Activated CD4-positive, alpha-beta T cell treated with anti-CD3 and anti-CD28 coated beads, Interleukin-2, amount 50 U/mL, for 24 hours (primary cell): ENCODE data around the gene PDCD5.
"Not testable (repeated sequence)": the region's sequence is repeated elsewhere in the genome, so short reads cannot be mapped to it uniquely, and the experiment has no call there.

Experiments
- DNase-seq, 2 donors: peaks; one replicate each; pipeline ENCODE4 v3.0.0-alpha.2; 2020; ENCODE audit warnings: low read depth in 1 of 2, low spot score in 1 of 2

The PDCD5 gene

GRCh38 chr19:32580901-32581704 is at the start of gene PDCD5:
Gene PDCD5 (plus strand): TSS chr19:32581190. CDS start chr19:32581262, 72 bp downstream.
- peak; percentile 94 for DNase-seq

GRCh38 chr19:32532233-32532632 is 48.8 kb upstream of the PDCD5 start:
- no peak for DNase-seq

DNA sequence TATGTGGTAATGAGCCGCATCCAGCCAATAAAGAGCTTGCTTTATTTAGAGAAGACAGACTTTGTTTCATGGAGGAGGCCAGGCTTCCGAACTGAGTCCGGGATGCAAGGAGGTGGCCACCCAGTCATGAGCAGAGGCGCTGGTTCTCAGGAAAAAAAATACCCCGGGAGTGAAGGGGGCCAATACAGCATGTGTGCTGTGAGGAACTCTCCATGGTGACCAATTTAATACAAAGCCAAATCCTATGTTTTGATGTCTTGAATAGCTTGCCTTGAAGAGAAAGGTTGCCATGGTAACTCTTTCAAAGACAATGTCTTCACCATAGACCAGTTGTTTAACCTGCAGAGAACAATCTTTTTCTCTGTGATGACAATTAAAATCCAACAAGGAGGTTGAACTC is 43.4 kb upstream of the PDCD5 start:
- DNase-seq, result no peak

DNA sequence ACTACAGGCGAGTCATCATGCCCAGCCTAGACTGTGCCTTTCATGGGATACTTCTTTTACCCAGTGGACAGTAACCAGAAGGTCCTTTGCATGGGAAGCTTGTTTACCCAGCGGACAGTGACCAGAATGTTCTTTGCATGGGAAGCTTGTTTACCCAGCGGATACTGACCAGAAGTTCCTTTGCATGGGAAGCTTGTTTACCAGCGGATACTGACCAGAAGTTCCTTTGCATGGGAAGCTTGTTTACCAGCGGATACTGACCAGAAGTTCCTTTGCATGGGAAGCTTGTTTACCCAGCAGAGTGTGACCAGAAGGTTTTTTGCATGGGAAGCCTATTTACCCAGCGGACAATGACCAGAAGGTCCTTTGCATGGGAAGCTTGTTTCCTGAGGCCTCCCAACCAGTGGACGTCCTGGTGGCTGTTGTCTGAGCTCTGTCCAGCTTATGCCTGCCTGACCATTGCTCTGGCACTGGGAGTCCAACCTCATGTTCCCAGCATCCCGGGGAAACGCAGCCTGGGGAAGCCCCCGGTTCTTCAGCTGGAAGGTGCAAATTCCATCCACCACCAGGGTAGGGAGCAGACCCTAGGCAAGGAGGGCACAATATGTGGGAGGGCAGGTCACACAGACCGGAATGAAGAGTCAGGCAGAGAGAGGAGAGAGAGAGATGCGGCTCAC is 41.6 kb upstream of the PDCD5 start:
- no peak for DNase-seq

DNA sequence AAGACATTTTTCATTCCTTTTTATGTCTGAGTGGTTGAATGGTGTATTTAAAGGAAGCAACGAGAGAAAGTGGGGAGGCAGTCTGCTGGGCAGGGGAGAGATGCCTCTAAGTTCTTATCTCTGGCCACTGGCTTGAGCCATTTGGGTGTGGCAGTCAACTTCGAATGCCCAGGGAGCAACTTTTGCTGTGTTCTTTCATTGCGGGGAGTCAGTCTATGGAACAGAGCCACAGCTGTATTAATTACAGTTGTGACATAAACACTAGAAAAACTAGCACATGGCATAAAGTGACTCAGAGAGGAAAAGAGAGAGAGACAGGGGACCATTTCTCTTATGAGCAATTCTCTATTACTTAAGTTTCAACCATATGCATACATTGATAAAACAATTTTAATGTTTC is 40.4 kb upstream of the PDCD5 start:
- no peak for DNase-seq

DNA sequence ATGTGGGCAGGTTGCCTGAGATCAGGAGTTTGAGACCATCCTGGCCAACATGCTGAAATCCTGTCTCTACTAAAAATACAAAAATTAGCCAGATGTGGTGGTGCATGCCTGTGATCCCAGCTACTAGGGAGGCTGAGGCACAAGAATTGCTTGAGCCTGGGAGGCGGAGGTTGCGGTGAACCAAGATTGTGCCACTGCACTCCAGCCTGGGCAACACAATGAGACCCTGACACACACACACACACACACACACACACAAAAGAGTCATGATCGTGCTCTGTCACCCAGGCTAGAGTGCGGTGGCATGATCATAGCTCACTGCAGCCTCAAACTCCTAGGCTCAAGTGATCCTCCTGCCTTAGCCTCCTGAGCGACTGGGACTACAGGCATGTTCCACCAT is 39.6 kb upstream of the PDCD5 start:
- not testable (repeated sequence) for DNase-seq

GRCh38 chr19:32542477-32543108 is 38.4 kb upstream of the PDCD5 start:
- DNase-seq, result no peak

DNA sequence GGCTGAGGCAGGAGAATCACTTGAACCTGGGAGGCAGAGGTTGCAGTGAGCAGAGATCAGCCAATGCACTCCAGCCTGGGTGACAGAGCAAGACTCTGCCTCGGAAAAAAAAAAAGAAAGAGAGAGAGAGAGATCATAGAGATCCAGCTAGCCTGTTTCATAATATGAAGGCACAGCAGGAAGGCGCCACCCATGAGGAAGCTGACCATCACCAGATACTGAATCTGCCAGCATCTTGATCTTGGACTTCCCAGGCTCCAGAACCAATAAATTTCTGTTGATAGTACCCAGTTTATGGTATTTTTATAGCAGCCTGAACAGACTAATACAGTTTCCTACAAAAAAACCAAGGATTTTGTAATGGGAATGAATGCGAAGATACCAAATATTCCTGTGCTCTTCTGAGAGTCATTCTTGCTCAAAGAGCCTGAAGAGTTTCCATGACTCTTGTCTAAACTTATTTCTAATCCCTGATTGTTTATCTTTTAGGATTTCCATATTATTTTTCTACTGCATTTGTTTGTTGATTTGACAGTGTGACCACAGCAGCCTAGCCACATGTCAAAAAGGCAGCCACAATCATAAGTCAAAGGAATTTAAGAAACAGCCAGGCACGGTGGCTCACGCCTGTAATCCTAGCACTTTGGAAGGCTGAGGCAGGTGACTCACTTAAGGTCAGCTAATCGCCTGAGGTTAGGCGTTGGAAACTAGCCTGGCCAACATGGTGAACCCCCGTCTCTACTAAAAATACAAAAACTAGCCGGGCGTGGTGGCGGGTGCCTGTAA is 37.7 kb upstream of the PDCD5 start:
- no peak for DNase-seq

DNA sequence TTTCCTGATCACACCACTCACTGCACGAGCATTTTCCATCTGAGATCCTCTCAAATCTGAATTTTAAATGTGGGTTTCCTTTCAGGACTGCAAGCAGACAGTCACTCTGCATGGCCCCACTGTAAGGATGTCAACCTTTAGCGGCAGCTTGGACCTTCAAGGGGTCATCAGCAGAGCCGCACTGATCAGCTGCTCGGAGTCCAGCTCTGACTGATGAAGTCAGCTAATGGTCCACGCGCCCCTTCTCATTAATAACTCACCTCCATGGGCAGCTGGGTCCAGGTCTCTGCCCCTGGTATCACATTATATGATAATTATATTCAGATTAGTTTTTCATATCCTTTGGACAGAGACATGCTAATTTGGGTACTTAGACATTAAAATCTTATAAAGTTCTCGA is 36.1 kb upstream of the PDCD5 start:
- no peak for DNase-seq

DNA sequence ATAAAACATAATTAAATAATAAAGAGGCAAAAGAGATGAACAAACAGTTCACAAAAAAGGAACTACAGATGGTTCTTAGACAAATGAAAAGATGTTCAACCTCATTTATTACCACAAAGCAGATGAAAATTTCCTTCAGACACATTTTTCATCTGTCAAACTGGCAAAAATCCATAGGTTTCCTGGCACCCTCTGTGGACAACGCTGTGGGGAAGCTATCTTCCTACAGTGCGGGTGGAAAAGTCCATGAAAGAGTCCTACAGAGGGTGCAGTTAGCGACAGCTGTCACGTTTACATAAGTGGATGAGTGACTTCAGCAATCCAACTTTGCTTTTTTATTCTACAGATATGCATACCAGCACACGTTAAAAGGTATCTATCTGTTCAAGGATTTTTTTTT is 30.3 kb upstream of the PDCD5 start:
- no peak for DNase-seq

- no peak for DNase-seq
Measured at GRCh38 chr19:32555786-32556185, 25.2 kb upstream of the PDCD5 start.

DNA sequence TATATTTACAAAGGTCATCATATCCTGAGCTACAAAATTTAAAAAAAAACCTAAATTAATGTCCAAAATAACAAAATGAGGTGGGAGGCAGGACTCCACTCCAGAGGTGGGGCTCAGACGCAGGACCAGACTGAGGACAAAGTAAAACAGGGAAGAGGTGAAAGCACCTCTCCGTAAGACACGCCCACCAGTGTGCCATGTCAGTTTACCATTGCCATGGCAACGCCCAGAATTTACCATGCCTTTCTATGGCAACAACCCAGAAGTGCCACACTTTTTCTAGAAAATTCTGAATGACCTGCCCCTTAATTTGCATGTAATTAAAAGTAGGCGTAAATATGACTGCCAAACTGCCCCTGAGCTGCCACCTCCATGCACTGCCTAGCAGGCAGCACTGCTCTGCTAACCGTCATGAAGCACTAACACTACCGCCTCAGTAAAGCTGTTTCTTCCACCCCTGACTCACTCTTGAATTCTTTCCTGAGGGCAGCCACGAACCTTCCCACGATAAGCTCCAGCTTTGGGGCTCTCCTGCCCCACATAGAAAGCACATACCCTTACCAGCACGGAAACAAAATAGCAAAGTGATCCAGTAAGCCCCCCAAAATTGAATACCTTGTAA is 22.3 kb upstream of the PDCD5 start:
- DNase-seq, result no peak

GRCh38 chr19:32563761-32564160 is 17.2 kb upstream of the PDCD5 start:
- DNase-seq, result no peak

GRCh38 chr19:32566246-32566830 is 14.7 kb upstream of the PDCD5 start:
- no peak for DNase-seq

- no peak for DNase-seq
Measured at GRCh38 chr19:32567486-32567885, 13.5 kb upstream of the PDCD5 start.

DNA sequence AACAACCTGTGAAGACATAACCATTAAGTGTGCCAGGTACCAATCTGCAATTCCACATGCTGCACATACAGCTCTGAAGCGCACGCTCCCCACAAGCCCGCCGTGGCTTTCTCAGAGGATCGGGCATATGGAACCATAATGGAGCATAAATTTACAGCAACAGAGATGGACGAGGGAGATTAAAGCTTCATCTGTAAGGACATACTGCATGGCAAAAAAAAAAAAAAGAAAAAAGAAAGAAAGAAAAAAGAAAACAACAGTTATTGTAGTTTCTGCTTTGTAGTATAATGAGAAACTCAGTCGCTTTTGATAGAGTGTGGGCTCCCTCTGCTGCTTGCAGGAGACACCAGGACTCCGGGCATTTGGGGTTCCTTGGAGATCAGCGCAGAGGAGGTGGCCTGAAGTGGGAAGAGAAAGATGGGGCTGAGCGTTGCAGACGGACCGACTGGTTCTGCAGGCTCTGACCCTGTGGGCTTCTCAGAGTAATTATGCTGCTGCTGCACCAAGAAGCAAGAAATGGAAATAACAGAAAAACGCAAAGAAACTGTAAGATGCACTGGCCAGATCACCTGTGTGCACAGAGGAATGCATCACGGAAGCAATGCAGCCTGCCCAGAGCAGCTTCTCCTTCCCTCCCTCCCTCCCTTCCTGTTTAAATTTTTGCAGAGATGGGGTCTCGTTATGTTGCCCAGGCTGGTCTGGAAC is 10.8 kb upstream of the PDCD5 start:
- peak in 1 of 2 donors; percentile 22 for DNase-seq

DNA sequence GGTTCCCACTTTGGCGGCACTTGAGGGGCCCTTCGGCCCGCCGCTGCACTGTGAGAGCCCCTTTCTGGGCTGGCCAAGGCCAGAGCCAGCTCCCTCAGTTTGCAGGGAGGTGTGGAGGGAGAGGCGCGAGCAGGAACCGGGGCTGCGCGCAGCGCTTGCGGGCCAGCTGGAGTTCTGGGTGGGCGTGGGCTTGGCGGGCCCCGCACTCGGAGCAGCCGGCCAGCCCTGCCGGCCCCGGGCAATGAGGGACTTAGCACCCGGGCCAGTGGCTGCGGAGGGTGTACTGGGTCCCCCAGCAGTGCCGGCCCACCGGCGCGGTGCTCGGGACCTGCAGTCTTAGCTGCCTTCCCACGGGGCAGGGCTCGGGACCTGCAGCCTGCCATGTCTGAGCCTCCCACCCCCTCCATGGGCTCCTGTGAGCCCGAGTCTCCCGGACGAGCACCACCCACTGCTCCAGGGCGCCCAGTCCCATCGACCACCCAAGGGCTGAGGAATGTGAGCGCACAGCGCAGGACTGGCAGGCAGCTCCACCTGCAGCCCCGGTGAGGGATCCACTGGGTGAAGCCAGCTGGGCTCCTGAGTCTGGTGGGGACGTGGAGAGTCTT is 9.4 kb upstream of the PDCD5 start:
- not testable (repeated sequence) for DNase-seq

- not testable (repeated sequence) for DNase-seq
Measured at GRCh38 chr19:32572700-32573491, 8.1 kb upstream of the PDCD5 start.

GRCh38 chr19:32573492-32573794 is 7.5 kb upstream of the PDCD5 start:
- DNase-seq, result no peak
